Thyroid gland (tissue), 4 donors: ENCODE measurements around the gene RP9. TPM values are rescaled to one million over a fixed set of nuclear protein-coding genes. Genes with fewer than 3 reads are reported as not detected.

Source experiments
- DNase-seq, 2 donors: peaks; one replicate each; pipeline ENCODE4 v3.0.0-alpha.2; 2019
- H3K27ac ChIP-seq, 3 donors: fragments of 200-600 bp; sonication (generic); 1 replicate in 2 of 3; 2 replicates in 1 of 3; pipeline ENCODE4 v1.5.1; 2016 to 2019; ENCODE audit warnings: mild to moderate bottlenecking in 1 of 3, moderate library complexity in 1 of 3
- H3K27me3 ChIP-seq: fragments of 200-600 bp; sonication (generic); one replicate; pipeline ENCODE4 v1.5.1; 2019
- H3K36me3 ChIP-seq, 2 donors: fragments of 200-600 bp; sonication (generic); one replicate each; pipeline ENCODE4 v1.5.1; 2016 to 2019
- H3K4me1 ChIP-seq, 2 donors: fragments of 200-600 bp; sonication (generic); one replicate each; pipeline ENCODE4 v1.5.1; 2017 to 2019
- H3K4me3 ChIP-seq, 3 donors: fragments of 200-600 bp; sonication (generic); replicated peaks in 1 of 3; 1 replicate in 2 of 3; 2 replicates in 1 of 3; pipeline ENCODE4 v1.5.1; 2016; ENCODE audit warnings: mild to moderate bottlenecking in 1 of 3
- H3K9me3 ChIP-seq: fragments of 200-600 bp; sonication (generic); one replicate; pipeline ENCODE4 v1.5.1; 2017
- POLR2A ChIP-seq, 2 donors: fragments of 450-650 bp; IDR thresholded peaks; one replicate each; pipeline ENCODE4 v1.6.1; 2017; ENCODE audit warnings: antibody characterized with exemption in 2 of 2, mild to moderate bottlenecking in 2 of 2, moderate library complexity in 1 of 2
- WGBS, 2 donors: methylation state at CpG; one replicate each; pipeline ENCODE4 v1.1.5; 2017; 5-methylcytosine and 5-hydroxymethylcytosine counted together
- intact Hi-C: fragments of 100-400 bp; cut with DNase I; formaldehyde crosslinking; loops from one replicate; pipeline ENCODE4 v1.15.1; 2023
- total RNA-seq, 4 donors: library from RNA; depleted of rRNA; stranded (reverse); fragments of >200 nt; gene quantifications; one replicate each; pipeline ENCODE4 v1.2.3, GENCODE V29; 2016
- TF ChIP-seq, protein P1 (sequence below), 6 experiments: fragments of 200-600 bp in 3 of 6; fragments of 450-650 bp in 3 of 6; sonication (generic) in 3 of 6; IDR thresholded peaks; one replicate each; pipeline ENCODE4 v1.5.1; 2016 to 2019; ENCODE audit warnings: antibody characterized with exemption in 6 of 6, mild to moderate bottlenecking in 2 of 6, inconsistent platforms in 1 of 6, moderate library complexity in 1 of 6

The RP9 gene
- total RNA-seq, 4 donors from 2014 or later: 8.7 to 23.5 (median 12.8) TPM

DNA sequence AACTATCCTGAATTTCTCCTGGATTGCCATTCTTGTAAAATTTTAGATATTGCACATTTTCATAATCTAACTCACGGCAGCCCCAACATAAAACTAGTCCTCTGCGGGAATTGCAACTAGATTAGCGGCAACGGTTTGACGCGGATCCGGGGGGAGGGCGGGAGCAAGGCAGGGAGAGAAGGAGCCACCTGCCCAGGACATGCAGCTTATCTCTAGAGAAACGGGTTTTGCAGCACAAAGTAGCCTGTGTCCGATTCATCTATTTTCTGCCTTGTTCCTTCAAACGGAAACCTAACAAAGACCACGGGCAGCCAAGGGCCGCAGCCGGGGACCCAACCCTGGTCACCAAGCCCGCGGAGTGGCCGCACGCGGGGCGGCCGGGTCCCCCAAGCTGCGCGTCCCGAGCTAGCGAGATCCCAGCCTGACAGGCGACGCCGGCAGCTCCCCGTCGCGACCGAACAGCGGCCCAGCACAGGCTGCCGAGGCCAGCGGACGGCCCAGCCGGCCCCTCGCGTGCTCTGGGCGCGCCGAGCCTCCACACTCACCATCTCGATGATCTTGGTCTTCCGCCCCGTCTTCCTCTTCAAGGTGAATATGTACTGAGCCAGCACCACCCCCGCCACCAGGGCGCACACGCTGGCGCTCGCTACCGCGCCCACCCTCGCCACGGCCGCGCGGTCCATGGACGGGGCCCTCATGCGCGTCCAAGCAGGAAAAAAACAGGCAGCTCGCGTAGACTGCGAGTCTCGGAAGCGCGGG lies 47.0 kb downstream of the RP9 start, which contains the start of gene NT5C3A:
TSS of gene NT5C3A (minus strand) at position 754 of the 759 bp plus-strand sequence. CDS start at position 683, 71 bp downstream.
- intact Hi-C loops: loop anchor here (5.0 kb wide), 3 partner anchors 65 to 215 kb away; partner anchors contain the start of gene BBS9
- Histone ChIP-seq H3K27ac (peak within 1 kb of the TSS; percentile 84 to 89 (median 89)), H3K9me3 (no peaks in the 10 kb centered on the region), H3K36me3 (no peaks in the 10 kb centered on the region), H3K4me1 (peaks cover 6 to 12% of the 10 kb centered on the region in 2 donors), H3K4me3 (peak within 1 kb of the TSS; percentile 39 to 92 (median 60)), H3K27me3 (no peaks in the 10 kb centered on the region)
- 0 to 1% methylated on average over 39 to 62 of the region's 66 CpGs for WGBS, 2 donors
- DNase-seq: peak in 1 of 2 donors; percentile 47
- TF ChIP-seq, protein P1, sequence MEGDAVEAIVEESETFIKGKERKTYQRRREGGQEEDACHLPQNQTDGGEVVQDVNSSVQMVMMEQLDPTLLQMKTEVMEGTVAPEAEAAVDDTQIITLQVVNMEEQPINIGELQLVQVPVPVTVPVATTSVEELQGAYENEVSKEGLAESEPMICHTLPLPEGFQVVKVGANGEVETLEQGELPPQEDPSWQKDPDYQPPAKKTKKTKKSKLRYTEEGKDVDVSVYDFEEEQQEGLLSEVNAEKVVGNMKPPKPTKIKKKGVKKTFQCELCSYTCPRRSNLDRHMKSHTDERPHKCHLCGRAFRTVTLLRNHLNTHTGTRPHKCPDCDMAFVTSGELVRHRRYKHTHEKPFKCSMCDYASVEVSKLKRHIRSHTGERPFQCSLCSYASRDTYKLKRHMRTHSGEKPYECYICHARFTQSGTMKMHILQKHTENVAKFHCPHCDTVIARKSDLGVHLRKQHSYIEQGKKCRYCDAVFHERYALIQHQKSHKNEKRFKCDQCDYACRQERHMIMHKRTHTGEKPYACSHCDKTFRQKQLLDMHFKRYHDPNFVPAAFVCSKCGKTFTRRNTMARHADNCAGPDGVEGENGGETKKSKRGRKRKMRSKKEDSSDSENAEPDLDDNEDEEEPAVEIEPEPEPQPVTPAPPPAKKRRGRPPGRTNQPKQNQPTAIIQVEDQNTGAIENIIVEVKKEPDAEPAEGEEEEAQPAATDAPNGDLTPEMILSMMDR (IDR thresholded peaks at IDR 0.05): peak in 1 of 6 experiments; percentile 9
- TF ChIP-seq POLR2A (IDR thresholded peaks at IDR 0.05): peak in 1 of 2 donors; percentile 71

DNA sequence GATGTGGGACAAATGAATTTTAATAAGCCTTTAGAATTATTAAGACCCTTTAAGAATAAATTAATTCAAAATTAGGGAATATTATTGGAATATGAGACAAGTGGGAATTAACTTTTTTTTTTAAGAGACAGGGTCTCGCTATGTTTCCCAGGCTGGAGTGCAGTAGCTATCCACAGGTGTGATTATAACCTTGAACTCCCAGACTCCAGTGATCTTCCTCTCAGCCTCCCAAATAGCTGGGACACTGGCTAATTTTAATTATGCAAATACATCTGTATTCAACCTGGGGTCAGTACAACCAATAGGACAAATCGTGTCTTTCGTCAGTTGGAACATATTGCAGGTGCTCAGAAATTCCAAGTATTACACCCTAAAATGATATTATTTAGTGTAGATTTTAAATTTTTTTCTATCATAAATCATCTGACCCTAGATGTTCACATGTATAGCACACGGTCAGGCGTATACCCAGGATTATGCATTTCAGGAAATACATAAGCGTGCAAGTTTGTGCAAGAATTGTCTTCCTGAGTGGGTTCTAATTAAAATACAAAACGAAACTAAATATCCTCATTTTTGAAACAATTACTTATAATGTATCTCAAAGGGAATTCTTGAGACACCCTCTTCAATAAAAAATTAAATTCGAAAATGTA lies 47.8 kb downstream of the RP9 start:
- Histone ChIP-seq H3K4me3 (peak overlapping the region in 2 of 3 donors; percentile 39 to 60), H3K36me3 (no peaks in the 10 kb centered on the region), H3K4me1 (peaks cover 6 to 12% of the 10 kb centered on the region in 2 donors), H3K9me3 (no peaks in the 10 kb centered on the region), H3K27ac (no peak overlapping the region), H3K27me3 (no peaks in the 10 kb centered on the region)
- no peak for DNase-seq
- intact Hi-C loops: loop anchor here (5.0 kb wide), 3 partner anchors 66 to 214 kb away; partner anchors contain the start of gene BBS9
- WGBS, 2 donors: 39 to 45% methylated on average over 8 of the region's 8 CpGs
- no peak for TF ChIP-seq POLR2A (IDR thresholded peaks at IDR 0.05)
- TF ChIP-seq, protein P1 (IDR thresholded peaks at IDR 0.05): no peak

DNA sequence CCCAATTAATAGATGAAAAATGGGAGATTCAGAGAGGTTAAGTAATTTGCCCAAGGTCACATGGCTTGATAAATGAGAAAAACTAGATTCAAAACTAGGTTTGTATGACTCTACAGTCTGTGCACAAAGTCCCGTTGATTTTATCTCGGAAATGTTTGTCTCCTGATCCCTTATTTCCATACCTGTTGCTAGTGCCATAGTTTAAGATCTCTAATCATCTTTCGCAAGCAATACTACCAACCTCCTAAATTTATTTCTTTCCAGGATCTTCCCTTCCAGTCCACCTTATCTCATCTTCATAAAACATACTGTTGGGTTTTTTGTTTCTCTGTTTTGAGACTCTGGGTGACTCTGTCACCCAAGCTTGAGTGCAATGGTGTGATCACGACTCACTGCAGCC lies 49.6 kb downstream of the RP9 start:
- WGBS, 2 donors: 49 to 98% methylated on average over 4 of the region's 4 CpGs
- intact Hi-C loops: loop anchor here (5.0 kb wide), 3 partner anchors 68 to 212 kb away; partner anchors contain the start of gene BBS9

DNA sequence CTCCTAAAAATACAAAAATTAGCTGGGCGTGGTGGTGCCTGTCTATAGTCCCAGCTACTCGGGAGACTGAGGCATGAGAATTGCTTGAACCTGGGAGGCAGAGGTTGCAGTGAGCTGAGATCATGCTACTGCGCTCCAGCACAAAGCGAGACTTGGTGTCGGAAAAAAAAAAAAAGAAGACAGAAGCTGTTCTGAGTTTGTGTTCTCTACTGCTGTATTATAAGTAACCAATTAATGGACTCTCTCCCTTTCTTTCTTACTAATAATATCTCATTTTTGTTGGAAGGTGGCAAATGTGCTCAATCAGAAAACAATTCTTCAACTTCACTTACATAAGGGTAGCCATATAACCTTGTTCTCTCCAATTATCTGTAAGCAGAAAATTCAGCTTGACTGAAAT lies 54.0 kb downstream of the RP9 start:
- WGBS, 2 donors: 96 to 98% methylated on average over 5 of the region's 5 CpGs
- H3K4me1 ChIP-seq: peaks cover 13 to 14% of the 10 kb centered on the region in 2 donors

More for the DNA sequence above, 49.6 kb downstream of the RP9 start:
- DNase-seq: no peak
- Histone ChIP-seq H3K9me3 (no peaks in the 10 kb centered on the region), H3K27me3 (no peaks in the 10 kb centered on the region), H3K4me3 (no peak overlapping the region), H3K27ac (no peak overlapping the region), H3K36me3 (no peaks in the 10 kb centered on the region), H3K4me1 (peaks cover 6 to 12% of the 10 kb centered on the region in 2 donors)
- TF ChIP-seq, protein P1 (IDR thresholded peaks at IDR 0.05): no peak
- no peak for TF ChIP-seq POLR2A (IDR thresholded peaks at IDR 0.05)

More for the DNA sequence above, 54.0 kb downstream of the RP9 start:
- TF ChIP-seq, protein P1 (IDR thresholded peaks at IDR 0.05): no peak
- TF ChIP-seq POLR2A (IDR thresholded peaks at IDR 0.05): no peak
- DNase-seq: no peak
- Histone ChIP-seq H3K4me3 (no peak overlapping the region), H3K27me3 (no peaks in the 10 kb centered on the region), H3K36me3 (no peaks in the 10 kb centered on the region), H3K9me3 (no peaks in the 10 kb centered on the region), H3K27ac (no peak overlapping the region)
- intact Hi-C loops: no loop called here
